ENCODE results near the gene MAP3K19. TPM values are rescaled to one million over a fixed set of nuclear protein-coding genes. Genes with fewer than 3 reads are reported as not detected.
A peak's percentile ranks its signal among the peaks of the same experiment; 100 is the strongest.

The MAP3K19 gene
- total RNA-seq, 1 donor from 2014 or later = not detected

DNA sequence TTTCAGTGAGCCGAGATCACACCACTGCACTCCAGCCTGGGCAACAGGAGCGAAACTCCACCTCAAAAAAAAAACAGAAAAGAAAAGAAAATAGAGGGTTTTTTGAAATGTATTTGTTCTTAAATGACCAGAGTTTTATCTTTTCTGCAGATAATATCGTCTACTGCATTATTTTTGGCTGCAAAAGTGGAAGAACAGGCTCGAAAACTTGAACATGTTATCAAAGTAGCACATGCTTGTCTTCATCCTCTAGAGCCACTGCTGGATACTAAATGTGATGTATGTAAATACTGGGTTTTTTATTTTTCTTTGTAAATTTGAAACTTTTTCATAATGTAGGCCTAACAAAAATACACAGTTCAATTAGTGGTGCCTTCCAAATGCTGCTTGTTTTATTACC is 110.6 kb downstream of the MAP3K19 start:
- peaks cover 42% of the 10 kb centered on the region for H3K36me3 ChIP-seq
- H3K4me3 ChIP-seq = no peak overlapping the region
- H3K27me3 ChIP-seq = no peaks in the 10 kb centered on the region
- peaks cover 26% of the 10 kb centered on the region for H3K4me1 ChIP-seq
- no peaks in the 10 kb centered on the region for H3K9me3 ChIP-seq
- ATAC-seq (no peak), DNase-seq (no peak)
- no peak overlapping the region for H3K27ac ChIP-seq
- intact Hi-C loops (cut with DNase I) = no loop called here
- TF ChIP-seq, protein P1, sequence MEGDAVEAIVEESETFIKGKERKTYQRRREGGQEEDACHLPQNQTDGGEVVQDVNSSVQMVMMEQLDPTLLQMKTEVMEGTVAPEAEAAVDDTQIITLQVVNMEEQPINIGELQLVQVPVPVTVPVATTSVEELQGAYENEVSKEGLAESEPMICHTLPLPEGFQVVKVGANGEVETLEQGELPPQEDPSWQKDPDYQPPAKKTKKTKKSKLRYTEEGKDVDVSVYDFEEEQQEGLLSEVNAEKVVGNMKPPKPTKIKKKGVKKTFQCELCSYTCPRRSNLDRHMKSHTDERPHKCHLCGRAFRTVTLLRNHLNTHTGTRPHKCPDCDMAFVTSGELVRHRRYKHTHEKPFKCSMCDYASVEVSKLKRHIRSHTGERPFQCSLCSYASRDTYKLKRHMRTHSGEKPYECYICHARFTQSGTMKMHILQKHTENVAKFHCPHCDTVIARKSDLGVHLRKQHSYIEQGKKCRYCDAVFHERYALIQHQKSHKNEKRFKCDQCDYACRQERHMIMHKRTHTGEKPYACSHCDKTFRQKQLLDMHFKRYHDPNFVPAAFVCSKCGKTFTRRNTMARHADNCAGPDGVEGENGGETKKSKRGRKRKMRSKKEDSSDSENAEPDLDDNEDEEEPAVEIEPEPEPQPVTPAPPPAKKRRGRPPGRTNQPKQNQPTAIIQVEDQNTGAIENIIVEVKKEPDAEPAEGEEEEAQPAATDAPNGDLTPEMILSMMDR (IDR thresholded peaks at IDR 0.05) = no peak

DNA sequence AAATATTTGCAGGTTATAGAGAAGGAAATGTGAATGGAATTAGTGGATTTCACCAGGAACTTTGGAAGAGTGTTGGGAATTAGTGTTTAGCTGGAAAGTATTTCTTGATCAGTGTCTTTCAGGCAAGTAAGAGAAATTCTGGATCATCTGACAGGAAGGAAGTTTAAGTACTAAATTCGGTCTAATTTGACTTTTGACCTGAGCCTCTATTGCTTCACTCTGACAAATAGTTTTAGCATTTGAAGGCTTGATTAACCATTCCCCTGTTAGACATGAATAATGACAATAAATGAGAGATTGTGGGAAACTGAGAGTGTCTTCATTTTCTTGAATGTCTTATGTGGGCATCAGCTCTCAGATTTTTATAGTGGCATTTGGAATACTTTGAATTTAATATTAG is 112.6 kb downstream of the MAP3K19 start:
- no peak for ATAC-seq
- intact Hi-C loops (cut with DNase I) = no loop called here
- H3K4me1 ChIP-seq = peaks cover 33% of the 10 kb centered on the region

DNA sequence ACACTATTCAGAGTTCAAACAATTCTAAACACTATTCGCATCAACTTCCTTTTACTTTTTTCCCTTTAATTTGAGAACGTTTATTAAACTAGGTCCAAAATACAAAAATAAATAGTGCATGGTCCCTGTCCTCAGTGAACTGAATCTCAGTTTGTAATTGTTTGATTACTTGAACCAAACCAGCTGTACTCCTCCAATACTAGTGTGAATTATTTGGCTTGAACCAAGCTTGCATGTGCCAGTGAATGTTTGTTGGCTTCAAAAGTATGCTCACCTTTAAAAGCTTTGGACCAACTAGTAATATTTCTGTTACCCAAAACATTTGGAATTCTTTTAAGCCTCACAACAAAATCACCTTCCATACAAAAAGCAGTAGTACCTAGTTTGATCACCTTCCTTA is 113.1 kb downstream of the MAP3K19 start:
- no peak for ATAC-seq
- no peak overlapping the region for H3K4me3 ChIP-seq
- no peaks in the 10 kb centered on the region for H3K9me3 ChIP-seq
- TF ChIP-seq, protein P1 (IDR thresholded peaks at IDR 0.05) = no peak
- intact Hi-C loops (cut with DNase I) = no loop called here
- no peak for DNase-seq
- peaks cover 19% of the 10 kb centered on the region for H3K36me3 ChIP-seq
- peaks cover 33% of the 10 kb centered on the region for H3K4me1 ChIP-seq
- H3K27me3 ChIP-seq = no peaks in the 10 kb centered on the region
- no peak overlapping the region for H3K27ac ChIP-seq

More for the DNA sequence above, 112.6 kb downstream of the MAP3K19 start:
- Histone ChIP-seq H3K36me3 (peaks cover 24% of the 10 kb centered on the region), H3K27me3 (no peaks in the 10 kb centered on the region), H3K27ac (no peak overlapping the region), H3K4me3 (no peak overlapping the region), H3K9me3 (no peaks in the 10 kb centered on the region)
- TF ChIP-seq, protein P1 (IDR thresholded peaks at IDR 0.05) = no peak
- no peak for DNase-seq

DNA sequence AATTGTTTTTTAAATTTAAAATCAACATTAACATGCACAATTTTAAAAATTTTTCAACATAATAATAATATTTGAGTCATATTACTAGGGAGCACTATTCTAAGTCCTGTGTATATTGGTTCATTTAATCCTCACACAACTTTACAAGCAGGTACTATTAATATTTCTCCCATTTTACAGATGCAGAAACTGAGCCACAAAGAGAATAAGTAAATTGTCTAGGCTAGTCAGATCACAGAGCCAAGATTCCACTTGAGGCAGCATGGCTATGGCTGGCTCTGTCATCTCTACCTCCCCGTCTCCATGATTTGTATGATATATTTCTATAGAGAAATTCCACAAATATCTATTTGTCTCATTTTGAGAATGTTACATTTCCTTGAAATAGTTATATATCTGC is 113.5 kb downstream of the MAP3K19 start:
- intact Hi-C loops (cut with DNase I) = no loop called here
- no peaks in the 10 kb centered on the region for H3K27me3 ChIP-seq
- TF ChIP-seq, protein P1 (IDR thresholded peaks at IDR 0.05) = no peak
- no peak overlapping the region for H3K4me3 ChIP-seq
- peaks cover 18% of the 10 kb centered on the region for H3K36me3 ChIP-seq
- no peak overlapping the region for H3K27ac ChIP-seq
- DNase-seq = no peak
- H3K4me1 ChIP-seq = peaks cover 33% of the 10 kb centered on the region
- H3K9me3 ChIP-seq = no peaks in the 10 kb centered on the region
- ATAC-seq = no peak

DNA sequence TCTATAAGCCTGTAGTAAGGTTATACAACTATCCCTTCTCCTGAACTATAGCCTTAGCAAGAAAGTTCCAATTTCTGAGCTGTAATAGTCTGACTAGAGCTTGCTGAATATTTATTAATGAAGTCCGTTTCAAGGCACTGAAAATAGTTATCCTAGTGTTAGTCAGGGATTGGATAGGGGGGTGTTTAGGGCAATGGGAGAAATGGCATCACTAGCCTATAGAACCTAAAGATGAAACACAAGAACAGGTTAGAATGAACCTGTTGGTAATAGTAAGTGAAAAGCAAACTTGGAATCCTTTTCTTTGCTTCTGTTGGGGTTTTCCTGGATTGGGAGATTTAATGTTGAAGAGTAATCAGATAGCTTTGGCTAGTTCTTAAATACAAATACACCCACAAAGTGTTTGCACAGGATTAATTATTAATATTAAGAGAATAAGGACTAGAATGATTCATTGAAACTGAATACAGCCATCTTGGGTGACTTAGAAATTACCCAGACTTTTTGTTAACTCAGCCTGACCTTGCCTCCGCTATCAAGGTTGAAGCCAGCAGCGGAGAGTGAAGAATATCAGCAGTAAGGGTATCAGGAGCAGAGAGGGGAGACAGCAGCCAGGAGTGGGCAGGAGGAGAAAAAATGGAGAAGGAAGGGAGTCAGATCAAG is 114.3 kb downstream of the MAP3K19 start:
- no peak for DNase-seq

More for the DNA sequence above, 114.3 kb downstream of the MAP3K19 start:
- H3K27ac ChIP-seq = no peak overlapping the region
- TF ChIP-seq, protein P1 (IDR thresholded peaks at IDR 0.05) = no peak
- H3K4me1 ChIP-seq = peaks cover 33% of the 10 kb centered on the region
- H3K36me3 ChIP-seq = peaks cover 17% of the 10 kb centered on the region
- no peaks in the 10 kb centered on the region for H3K9me3 ChIP-seq
- no peaks in the 10 kb centered on the region for H3K27me3 ChIP-seq
- H3K4me3 ChIP-seq = no peak overlapping the region
- peak; percentile 39 for ATAC-seq
- intact Hi-C loops (cut with DNase I) = no loop called here
